Ramos (cell line): Measurements from ENCODE around the gene SFTPD.
"Not testable (repeated sequence)": the region's sequence is repeated elsewhere in the genome, so short reads cannot be mapped to it uniquely, and the experiment has no call there.

Experiments used
- in situ Hi-C: fragments of 300-500 bp; cut with MboI; formaldehyde crosslinking; loops from one replicate; pipeline ENCODE4 v1.14.3; 2022; ENCODE audit warnings: low sequenced_read_pairs; ENCODE audit not compliant: unreplicated experiment

SFTPD gene

GRCh38 chr10:79948976-79949722, at the start of gene SFTPD:
TSS of gene SFTPD (minus strand) at chr10:79949105. CDS start at chr10:79946659, 2,446 bp downstream.
- in situ Hi-C loops: no loop called here

DNA sequence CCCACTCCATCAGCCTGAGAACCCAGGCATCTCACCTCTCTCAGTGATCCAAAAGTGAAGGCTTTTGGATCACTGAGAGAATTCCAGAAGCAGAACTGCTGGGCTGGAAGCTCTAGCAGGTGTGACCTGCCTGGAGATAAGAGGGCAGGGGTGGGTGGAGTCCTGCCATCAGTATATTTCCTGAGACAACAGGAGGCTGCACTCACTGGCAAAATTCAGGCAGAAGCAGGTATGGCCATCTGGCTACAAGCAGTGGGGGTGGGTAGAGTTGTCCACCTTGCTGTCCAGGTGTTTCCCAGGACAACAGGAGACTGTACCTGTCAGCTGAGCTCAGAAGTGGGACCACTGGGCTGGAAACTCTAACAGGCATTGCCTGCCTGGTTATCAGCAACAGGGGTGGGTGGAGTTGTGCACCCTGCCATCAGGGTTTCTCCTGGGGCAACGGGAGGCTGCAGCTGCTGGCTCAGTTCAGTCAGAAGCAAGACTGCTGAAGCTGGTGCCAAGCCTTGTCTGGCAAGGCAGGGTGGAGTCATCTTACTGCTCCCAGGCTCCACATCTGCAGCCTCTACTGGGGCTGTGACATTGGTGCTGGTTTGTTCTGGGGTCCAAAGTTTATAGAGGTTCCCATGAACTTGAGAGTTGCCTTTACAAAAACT, 47.2 kb upstream of the SFTPD start:
- in situ Hi-C loops: no loop called here

DNA sequence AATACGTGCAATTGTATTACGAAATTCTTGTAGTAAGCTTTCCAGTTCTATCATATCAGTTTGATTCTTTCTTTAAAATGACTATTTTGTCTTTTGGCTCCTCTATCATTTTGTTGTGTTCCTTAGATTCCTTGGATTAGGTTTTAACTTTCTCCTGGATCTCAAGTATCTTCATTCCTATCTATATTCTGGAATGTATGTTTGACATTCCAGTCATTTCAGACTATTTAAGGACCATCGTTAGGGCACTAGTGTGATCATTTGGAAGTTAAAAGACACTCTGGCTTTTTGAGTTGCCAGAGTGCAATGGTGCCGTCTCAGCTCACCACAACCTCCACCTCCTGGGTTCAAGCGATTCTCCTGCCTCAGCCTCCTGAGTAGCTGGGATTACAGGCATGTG, 45.7 kb upstream of the SFTPD start:
- in situ Hi-C loops: no loop called here

DNA sequence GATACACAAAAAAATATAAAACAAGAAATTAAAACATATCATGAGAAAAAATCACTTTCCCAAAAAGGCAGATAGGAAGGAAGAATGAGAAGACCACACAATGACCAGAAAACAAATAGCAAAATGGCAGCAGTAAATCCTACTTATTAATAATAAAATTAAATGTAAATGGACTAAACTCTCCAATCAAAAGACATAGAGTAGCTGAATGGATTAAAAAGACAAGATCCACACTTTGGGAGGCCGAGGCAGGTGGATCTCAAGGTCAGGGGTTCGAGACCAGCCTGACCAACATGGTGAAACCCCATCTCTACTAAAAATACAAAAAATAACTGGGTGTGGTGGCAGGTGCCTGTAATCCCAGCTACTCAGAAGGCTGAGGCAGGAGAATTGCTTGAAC, 39.3 kb upstream of the SFTPD start:
- in situ Hi-C loops: not testable (repeated sequence)

- in situ Hi-C loops: not testable (repeated sequence)
These were observed 37.8 kb upstream of the SFTPD start for GRCh38 chr10:79986661-79987060.

- in situ Hi-C loops: no loop called here
These were observed 36.7 kb upstream of the SFTPD start for GRCh38 chr10:79985481-79986072.

- in situ Hi-C loops: no loop called here
These were observed 35.9 kb upstream of the SFTPD start for GRCh38 chr10:79984851-79985250.

GRCh38 chr10:79983286-79983909, 34.5 kb upstream of the SFTPD start:
- in situ Hi-C loops: no loop called here

GRCh38 chr10:79982861-79983260, 34.0 kb upstream of the SFTPD start:
- in situ Hi-C loops: no loop called here

DNA sequence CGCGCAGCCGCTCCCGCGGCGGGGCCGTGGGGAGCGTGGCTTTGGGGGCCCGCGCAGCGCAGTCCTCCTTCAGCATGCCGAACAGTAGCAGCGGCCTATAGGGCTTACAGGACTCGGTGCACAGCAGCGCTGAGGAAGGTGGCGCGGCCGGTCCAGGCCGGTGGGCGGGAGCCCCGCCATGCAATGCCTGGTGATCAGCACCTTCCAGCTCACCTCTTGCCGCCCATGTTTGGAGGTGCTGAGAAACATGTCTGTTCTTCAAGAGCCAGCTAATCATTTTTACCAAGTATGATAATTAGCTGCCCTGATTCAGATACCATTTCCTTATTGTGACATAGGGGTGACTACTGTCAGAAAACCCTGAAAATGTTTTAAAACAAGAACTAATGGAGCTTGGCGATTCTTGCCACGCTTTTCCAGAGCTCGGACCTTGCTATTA, 33.5 kb upstream of the SFTPD start:
- in situ Hi-C loops: no loop called here

DNA sequence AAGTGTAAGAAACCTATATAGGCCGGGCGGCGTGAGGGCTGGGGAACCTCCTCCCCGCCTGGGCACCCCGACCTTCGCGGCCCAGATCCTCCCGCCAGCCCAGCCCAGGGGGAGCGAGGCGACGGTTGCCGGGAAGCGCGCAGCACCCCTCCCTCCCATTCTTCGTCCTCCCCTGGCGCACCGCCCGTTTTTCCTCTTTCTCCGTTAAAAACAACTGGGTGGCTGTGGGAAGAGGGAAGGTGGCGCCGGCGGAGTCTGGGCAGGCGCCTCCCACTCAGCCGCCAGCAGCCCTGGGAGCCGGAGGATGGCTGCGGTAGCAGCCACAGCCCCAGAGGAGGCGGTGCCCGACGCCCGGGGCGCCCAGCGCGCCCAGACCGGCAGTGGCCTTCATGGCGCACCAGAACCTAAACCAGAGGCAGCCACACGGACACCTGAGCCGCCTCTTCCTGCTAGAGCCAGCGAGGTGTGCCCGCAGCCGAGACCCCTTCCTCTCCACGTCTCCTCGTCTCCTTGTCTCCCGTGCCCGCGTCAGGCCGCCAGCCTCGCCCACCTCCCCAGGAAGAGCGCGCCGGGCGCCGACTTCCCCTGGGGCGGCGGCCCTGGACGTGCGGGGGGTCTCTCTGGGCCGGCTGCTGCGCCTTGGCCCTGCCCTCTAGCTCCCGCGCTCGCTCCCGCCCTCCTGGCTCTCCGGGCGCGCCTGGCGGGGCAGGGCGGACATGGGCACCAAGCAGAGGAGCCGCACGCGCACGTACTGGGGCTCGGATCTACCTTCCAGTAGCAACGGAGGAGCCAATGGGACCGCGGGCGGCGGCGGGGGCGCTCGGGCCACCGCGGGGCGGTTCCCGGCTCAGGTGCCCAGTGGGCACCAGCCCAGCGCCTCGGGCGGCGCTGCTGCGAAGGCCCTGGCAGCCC, 32.8 kb upstream of the SFTPD start:
- in situ Hi-C loops: no loop called here

DNA sequence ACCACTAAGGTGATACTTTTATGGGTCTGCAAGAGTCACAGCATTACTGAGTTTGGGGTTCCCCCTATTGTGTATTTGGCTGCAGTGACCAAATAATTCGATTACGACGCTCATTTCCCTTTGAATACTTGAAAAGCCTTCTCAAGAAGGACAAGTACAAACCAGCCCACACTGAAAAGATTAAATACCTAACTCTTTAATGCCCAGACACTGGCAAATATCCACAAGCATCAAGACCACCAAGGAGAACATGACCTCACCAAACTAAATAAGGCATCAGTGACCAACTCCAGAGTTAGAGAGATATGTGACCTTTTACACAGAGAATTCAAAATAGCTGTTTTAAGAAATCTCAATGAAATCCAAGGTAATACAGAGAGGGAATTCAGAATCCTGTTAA, 31.8 kb upstream of the SFTPD start:
- in situ Hi-C loops: no loop called here

GRCh38 chr10:79979976-79980687, 31.2 kb upstream of the SFTPD start:
- in situ Hi-C loops: no loop called here

DNA sequence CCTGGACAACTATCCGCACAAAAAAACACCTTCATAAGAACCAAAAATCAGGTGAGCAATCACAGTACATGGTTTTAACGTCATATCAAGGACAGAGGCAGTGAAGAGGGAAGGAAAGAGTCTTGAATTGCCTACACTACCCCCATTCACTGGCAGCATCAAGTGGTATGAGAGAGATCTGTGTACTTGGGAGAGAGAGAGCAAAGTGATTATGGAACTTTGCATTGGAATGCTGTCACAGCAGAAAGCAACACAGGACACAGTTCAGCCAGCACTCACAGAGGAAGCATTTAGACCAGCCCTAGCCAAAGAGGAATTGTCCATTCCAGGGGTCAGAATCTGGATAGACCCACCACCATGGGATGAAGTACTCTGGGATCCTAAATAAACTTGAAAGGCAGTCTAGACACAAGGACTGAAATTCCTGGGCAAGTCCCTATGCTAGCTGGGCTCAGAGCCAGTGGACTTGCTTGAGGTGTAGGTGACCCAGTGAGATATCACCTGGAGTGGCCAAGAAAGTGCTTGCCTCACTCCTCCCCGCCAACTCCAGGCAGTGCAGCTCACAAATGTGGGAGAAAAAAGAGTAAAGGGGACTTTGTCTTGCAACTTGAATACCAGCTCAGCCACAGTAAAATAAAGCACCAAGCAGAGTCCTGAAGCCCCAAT, 30.5 kb upstream of the SFTPD start:
- in situ Hi-C loops: no loop called here

DNA sequence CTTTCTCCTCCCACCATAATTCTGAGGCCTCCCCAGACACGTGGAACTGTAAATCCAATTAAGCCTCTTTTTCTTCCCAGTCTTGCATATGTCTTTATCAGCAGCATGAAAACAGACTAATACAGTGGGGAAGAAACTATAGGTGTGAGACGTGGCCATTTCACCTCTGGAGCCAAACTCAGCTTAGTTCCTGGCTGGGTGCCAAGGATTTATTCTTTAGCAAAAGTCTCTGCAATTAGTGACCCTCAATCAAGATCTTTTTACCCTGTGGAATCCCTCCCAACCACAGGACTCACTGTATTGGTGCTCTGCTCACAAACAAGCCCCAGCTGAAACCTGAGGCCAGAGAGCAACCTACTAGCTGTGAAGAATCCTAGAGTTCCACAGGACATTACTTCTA, 28.1 kb upstream of the SFTPD start:
- in situ Hi-C loops: no loop called here

DNA sequence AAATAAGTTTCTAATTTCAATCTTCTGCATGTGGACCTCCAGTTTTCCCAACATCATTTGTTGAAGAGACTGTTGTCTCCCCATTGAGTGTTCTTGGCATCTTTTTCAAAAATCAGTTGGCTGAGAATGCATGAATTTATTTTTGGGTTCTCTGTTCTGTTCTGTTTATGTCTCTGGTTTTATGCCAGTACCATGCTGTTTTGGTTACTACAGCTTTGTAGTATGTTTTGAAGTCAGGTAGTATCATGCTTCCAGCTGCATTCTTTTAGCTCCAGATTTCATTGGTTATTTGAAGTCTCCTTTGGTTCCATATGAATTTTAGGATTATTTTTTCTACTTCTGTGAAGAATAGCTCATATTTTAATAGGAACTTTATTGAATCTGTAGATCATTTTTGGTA, 21.2 kb upstream of the SFTPD start:
- in situ Hi-C loops: no loop called here

- in situ Hi-C loops: no loop called here
These were observed 999 bp downstream of the SFTPD start for GRCh38 chr10:79947787-79948424.

DNA sequence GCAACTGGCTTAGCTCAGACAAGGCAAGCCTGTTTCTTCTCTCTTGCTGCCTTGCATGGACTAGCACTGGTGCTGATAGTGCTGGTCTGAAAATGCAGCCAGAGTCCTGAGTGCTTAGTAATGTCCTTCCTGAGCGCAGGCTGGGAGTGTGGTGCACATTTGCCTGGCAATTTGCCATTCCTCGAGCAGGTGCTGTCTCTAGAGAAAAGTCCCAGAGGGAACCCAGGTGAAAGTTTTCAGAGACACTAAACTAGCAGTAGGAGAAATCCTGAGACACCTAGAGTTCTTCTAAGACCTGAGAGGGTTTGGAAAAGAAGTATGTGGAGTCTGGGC, 1.9 kb downstream of the SFTPD start:
- in situ Hi-C loops: no loop called here
